H9 (cell line): Measurements from ENCODE around the gene DNAAF1. TPM values are rescaled to one million over a fixed set of nuclear protein-coding genes. Genes with fewer than 3 reads are reported as not detected.

Experiments used
- DNase-seq: peaks from one replicate; pipeline ENCODE4 v3.0.0-alpha.2; 2017
- H2AFZ ChIP-seq: one replicate; pipeline ENCODE4 v1.6.1; 2013; ENCODE audit warnings: mild to moderate bottlenecking, low read length, control low read depth, moderate library complexity
- H2AK5ac ChIP-seq: 2 replicates; pipeline ENCODE4 v1.6.1; 2013; ENCODE audit warnings: low read length, control low read depth, mixed read lengths; ENCODE audit not compliant: insufficient read length
- H2BK120ac ChIP-seq: one replicate; pipeline ENCODE4 v1.6.1; 2013; ENCODE audit warnings: low read depth, mild to moderate bottlenecking, low read length, control low read depth, inconsistent platforms; ENCODE audit not compliant: poor library complexity, severe bottlenecking
- H2BK12ac ChIP-seq: 2 replicates; pipeline ENCODE4 v1.6.1; 2013; ENCODE audit warnings: low read length, control low read depth, mixed read lengths, low read depth; ENCODE audit not compliant: insufficient read length
- H2BK15ac ChIP-seq: 2 replicates; pipeline ENCODE4 v1.6.1; 2013; ENCODE audit warnings: low read depth, low read length, control low read depth
- H2BK20ac ChIP-seq: one replicate; pipeline ENCODE4 v1.6.1; 2013; ENCODE audit warnings: low read depth, mild to moderate bottlenecking, low read length, control low read depth, inconsistent platforms; ENCODE audit not compliant: poor library complexity, severe bottlenecking
- H2BK5ac ChIP-seq: 2 replicates; pipeline ENCODE4 v1.6.1; 2013; ENCODE audit warnings: low read length, control low read depth, mixed read lengths; ENCODE audit not compliant: insufficient read length
- H3K14ac ChIP-seq: 2 replicates; pipeline ENCODE4 v1.6.1; 2013; ENCODE audit warnings: low read length, control low read depth; ENCODE audit not compliant: insufficient read depth
- H3K18ac ChIP-seq: 2 replicates; pipeline ENCODE4 v1.6.1; 2013; ENCODE audit warnings: low read depth, mild to moderate bottlenecking, mixed read lengths, low read length, control low read depth; ENCODE audit not compliant: insufficient read length
- H3K23ac ChIP-seq: 2 replicates; pipeline ENCODE4 v1.6.1; 2013; ENCODE audit warnings: low read length, control low read depth, mixed read lengths, low read depth; ENCODE audit not compliant: insufficient read length
- H3K23me2 ChIP-seq: 2 replicates; pipeline ENCODE4 v1.6.1; 2013; ENCODE audit warnings: low read depth, mild to moderate bottlenecking, mixed read lengths, low read length, control low read depth; ENCODE audit not compliant: insufficient read length, poor library complexity, severe bottlenecking
- H3K27ac ChIP-seq: 2 replicates; pipeline ENCODE4 v1.5.1; 2013; ENCODE audit warnings: low read length, control low read depth, mixed read lengths, low read depth; ENCODE audit not compliant: insufficient read length
- H3K27me3 ChIP-seq: 2 replicates; pipeline ENCODE4 v1.6.1; 2013; ENCODE audit warnings: low read length, control low read depth, inconsistent platforms; ENCODE audit not compliant: insufficient read depth
- H3K4ac ChIP-seq: 2 replicates; pipeline ENCODE4 v1.6.1; 2013; ENCODE audit warnings: low read depth, mild to moderate bottlenecking, control low read depth, inconsistent platforms, low read length, moderate library complexity
- H3K4me1 ChIP-seq: 2 replicates; pipeline ENCODE4 v1.6.1; 2013; ENCODE audit warnings: low read length, control low read depth, inconsistent platforms; ENCODE audit not compliant: insufficient read depth
- H3K4me2 ChIP-seq: 2 replicates; pipeline ENCODE4 v1.6.1; 2013; ENCODE audit warnings: low read length, control low read depth, mixed read lengths; ENCODE audit not compliant: insufficient read length, insufficient read depth
- H3K56ac ChIP-seq: 2 replicates; pipeline ENCODE4 v1.6.1; 2013; ENCODE audit warnings: low read depth, mild to moderate bottlenecking, mixed read lengths, low read length, control low read depth; ENCODE audit not compliant: insufficient read length
- H3K79me1 ChIP-seq: 2 replicates; pipeline ENCODE4 v1.6.1; 2013; ENCODE audit warnings: low read depth, mild to moderate bottlenecking, moderate library complexity, low read length, control low read depth, inconsistent platforms; ENCODE audit not compliant: insufficient read depth, poor library complexity, severe bottlenecking
- H3K79me2 ChIP-seq: 2 replicates; pipeline ENCODE4 v1.6.1; 2013; ENCODE audit warnings: low read length, control low read depth, inconsistent platforms; ENCODE audit not compliant: insufficient read depth
- H3K9ac ChIP-seq: 2 replicates; pipeline ENCODE4 v1.6.1; 2013; ENCODE audit warnings: low read length, control low read depth, mixed read lengths; ENCODE audit not compliant: insufficient read length; ENCODE audit errors: extremely low read depth
- H3K9me3 ChIP-seq: one replicate; pipeline ENCODE4 v1.6.1; 2013; ENCODE audit warnings: low read depth, low read length, inconsistent platforms; ENCODE audit not compliant: control insufficient read depth
- H3T11ph ChIP-seq: one replicate; pipeline ENCODE4 v1.6.1; 2013; ENCODE audit warnings: mild to moderate bottlenecking, low read length, control low read depth, inconsistent platforms
- H4K20me1 ChIP-seq: one replicate; pipeline ENCODE4 v1.6.1; 2013; ENCODE audit not compliant: control insufficient read depth, insufficient read length, insufficient read depth
- H4K5ac ChIP-seq: 2 replicates; pipeline ENCODE4 v1.6.1; 2013; ENCODE audit warnings: low read depth, mild to moderate bottlenecking, mixed read lengths, low read length, control low read depth; ENCODE audit not compliant: insufficient read length
- H4K8ac ChIP-seq: replicated peaks from 2 replicates; pipeline ENCODE4 v1.6.1; 2013; ENCODE audit warnings: low read length, control low read depth, mixed read lengths, low read depth; ENCODE audit not compliant: insufficient read length
- H4K91ac ChIP-seq: 2 replicates; pipeline ENCODE4 v1.6.1; 2013; ENCODE audit warnings: low read depth, mild to moderate bottlenecking, moderate library complexity, mixed read lengths, low read length, control low read depth; ENCODE audit not compliant: insufficient read length
- H3K27ac Mint-ChIP-seq, 3 experiments: 2 replicates in 2 of 3; 3 replicates in 1 of 3; pipeline ENCODE4 v1.8.0; 2020 to 2021; ENCODE audit warnings: mixed read lengths in 3 of 3, mild to moderate bottlenecking in 1 of 3, moderate library complexity in 1 of 3
- H3K27me3 Mint-ChIP-seq: 2 replicates; pipeline ENCODE4 v1.8.0; 2021; ENCODE audit warnings: low read depth, mild to moderate bottlenecking, moderate library complexity, mixed read lengths
- H3K36me3 Mint-ChIP-seq, 3 experiments: 2 replicates in 2 of 3; 3 replicates in 1 of 3; pipeline ENCODE4 v1.8.0; 2020 to 2021; ENCODE audit warnings: low read depth in 3 of 3, mixed read lengths in 3 of 3; ENCODE audit not compliant: insufficient read depth in 1 of 3
- H3K4me1 Mint-ChIP-seq, 2 experiments: 2 replicates each; pipeline ENCODE4 v1.8.0; 2020; ENCODE audit warnings: mixed read lengths in 2 of 2
- H3K4me3 Mint-ChIP-seq, 2 experiments: 2 replicates in 1 of 2; 3 replicates in 1 of 2; pipeline ENCODE4 v1.8.0; 2020 to 2021; ENCODE audit warnings: mild to moderate bottlenecking in 2 of 2, mixed read lengths in 2 of 2, moderate library complexity in 1 of 2
- H3K9me3 Mint-ChIP-seq, 2 experiments: 2 replicates in 1 of 2; 3 replicates in 1 of 2; pipeline ENCODE4 v1.8.0; 2020; ENCODE audit warnings: mild to moderate bottlenecking in 2 of 2, mixed read lengths in 2 of 2, moderate library complexity in 1 of 2
- CTCF ChIP-seq: fragments of 200-600 bp; sonication (generic); conservative IDR thresholded peaks from 3 replicates; pipeline ENCODE4 v1.8.0; 2021; ENCODE audit warnings: antibody characterized with exemption, mild to moderate bottlenecking
- WGBS: extraction: QIAGEN DNeasy Blood & Tissue Kit; methylation state at CpG from one replicate; pipeline ENCODE4 v1.1.7; 2013; ENCODE audit warnings: missing lambda C conversion rate, low lambda C conversion rate, mixed read lengths; ENCODE audit not compliant: insufficient read length; ENCODE audit errors: extremely low coverage; 5-methylcytosine and 5-hydroxymethylcytosine counted together
- total RNA-seq: library from RNA; stranded (reverse); gene quantifications from 2 replicates; pipeline ENCODE4 v1.2.1, GENCODE V29; 2021

Gene DNAAF1
- total RNA-seq, 1 experiment from 2014 or later, result not detected

GRCh38 chr16:84098939-84099338 lies 46.2 kb upstream of the DNAAF1 start:
- Histone ChIP-seq H3K27me3 (no peaks in the 10 kb centered on the region), H2BK120ac (no peak overlapping the region), H2BK20ac (no peak overlapping the region), H2BK5ac (no peak overlapping the region), H3T11ph (no peak overlapping the region), H2BK15ac (no peak overlapping the region), H4K5ac (no peak overlapping the region), H3K79me1 (peaks cover 2% of the 10 kb centered on the region), H4K8ac (no peak overlapping the region), H3K14ac (no peak overlapping the region), H3K4me2 (no peak overlapping the region), H4K91ac (no peak overlapping the region), H3K23me2 (no peaks in the 10 kb centered on the region), H3K23ac (no peak overlapping the region), H2AK5ac (no peak overlapping the region), H3K79me2 (no peaks in the 10 kb centered on the region; the same call in 1 of the 2 replicates), H3K9ac (no peak overlapping the region), H2AFZ (no peak overlapping the region), H3K56ac (no peak overlapping the region), H4K20me1 (no peaks in the 10 kb centered on the region), H3K4ac (no peak overlapping the region), H3K9me3 (no peaks in the 10 kb centered on the region), H3K27ac (no peak overlapping the region), H2BK12ac (no peak overlapping the region), H3K18ac (no peak overlapping the region), H3K4me1 (no peaks in the 10 kb centered on the region)
- no peak for DNase-seq
- TF ChIP-seq CTCF, result no peak
- no CpG with 5 or more reads among the region's 7 CpGs for WGBS
- Mint-ChIP-seq H3K9me3 (no peaks in the 10 kb centered on the region), H3K36me3 (peaks cover 10 to 56% (median 33%) of the 10 kb centered on the region in 3 experiments; a peak in 5 of 7 replicates), H3K4me1 (peaks cover 0 to 6% of the 10 kb centered on the region in 2 experiments; a peak in 1 of 4 replicates), H3K4me3 (no peak overlapping the region), H3K27me3 (no peaks in the 10 kb centered on the region), H3K27ac (peak overlapping the region in 1 of 3 experiments; percentile 5; a peak in 1 of 7 replicates)
